SKM-1 treated with dmso at 0.1 percent for 144 hours (cell line): ENCODE measurements around the gene CALCB.

Source experiments
- DNase-seq: peaks from one replicate; lab custom pipeline; 2025; ENCODE audit not compliant: unreplicated experiment; lab: John Stamatoyannopoulos, UW

The CALCB gene

GRCh38 chr11:15117751-15118150 is 44.4 kb downstream of the CALCB start:
- no peak for DNase-seq

GRCh38 chr11:15118431-15118830 is 45.0 kb downstream of the CALCB start:
- no peak for DNase-seq

- DNase-seq: no peak
Observed at GRCh38 chr11:15119352-15119751, 46.0 kb downstream of the CALCB start.

DNA sequence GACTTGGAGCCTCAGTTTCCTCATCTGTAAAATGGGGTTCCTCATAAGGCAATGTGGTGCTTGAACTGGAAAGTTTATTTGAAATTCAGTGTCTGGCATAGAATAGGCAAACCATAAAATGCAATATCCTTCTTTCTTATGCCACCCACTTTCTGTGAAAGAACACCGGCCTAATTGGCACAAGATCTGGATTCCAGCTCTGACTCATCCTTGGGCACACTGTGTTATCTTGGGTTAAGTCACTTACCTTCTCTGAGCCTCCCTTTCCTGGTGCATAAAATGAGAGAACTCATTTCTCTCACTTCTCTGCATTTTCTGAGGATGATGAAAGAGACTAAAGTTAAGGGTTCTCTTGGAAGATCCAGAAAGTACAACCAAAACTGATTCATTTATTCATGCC is 46.4 kb downstream of the CALCB start:
- DNase-seq: no peak

DNA sequence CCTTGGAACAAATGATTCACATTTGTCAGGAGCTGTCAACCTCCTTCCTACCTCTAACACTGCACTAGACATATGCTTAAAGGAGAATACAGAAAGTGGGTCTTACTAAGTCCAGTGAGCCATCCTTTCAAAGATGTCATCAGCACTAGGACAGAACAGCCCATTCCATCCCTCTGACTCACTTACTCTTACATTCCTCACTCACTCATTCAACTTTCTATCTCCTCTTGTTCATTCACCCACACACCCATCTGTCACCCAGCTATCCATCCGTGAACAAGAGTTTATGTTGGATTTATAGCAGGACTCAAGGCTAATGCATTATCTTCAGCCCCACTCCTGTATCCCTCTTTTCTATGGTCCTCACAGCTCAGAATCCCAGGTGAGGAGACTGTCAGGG is 50.5 kb downstream of the CALCB start:
- no peak for DNase-seq

- no peak for DNase-seq
Observed at GRCh38 chr11:15124528-15124927, 51.1 kb downstream of the CALCB start.

GRCh38 chr11:15127341-15127740 is 53.9 kb downstream of the CALCB start:
- no peak for DNase-seq
